NCI-H187 treated with DMSO at 0.1 percent for 48 hours (cell line): ENCODE data around the gene KIAA0040.

Source experiments
- DNase-seq: peaks from one replicate; lab custom pipeline; 2025; lab: John Stamatoyannopoulos, UW

KIAA0040 gene

GRCh38 chr1:175171036-175171913, 21.3 kb downstream of the KIAA0040 start:
- no peak for DNase-seq

GRCh38 chr1:175169286-175170018, 23.1 kb downstream of the KIAA0040 start:
- no peak for DNase-seq

DNA sequence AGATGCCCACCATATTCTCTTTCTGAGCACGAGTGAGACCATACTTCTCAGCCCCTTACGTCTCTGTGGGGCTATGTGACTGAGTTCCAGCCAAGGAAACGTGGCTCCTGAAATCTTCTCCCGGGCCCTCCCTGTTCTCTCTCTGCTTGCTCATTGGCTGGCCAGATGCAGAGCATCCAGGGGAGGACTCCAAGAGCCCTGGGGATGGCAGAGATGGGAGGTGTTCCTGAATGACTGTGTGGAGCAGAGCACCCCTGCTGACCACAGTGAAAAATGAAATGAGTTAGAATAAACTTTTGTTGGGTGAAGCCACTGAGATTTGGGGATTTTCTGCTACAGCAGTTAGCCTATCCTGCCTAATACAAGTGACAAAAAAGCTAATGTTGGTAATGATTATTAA, 23.8 kb downstream of the KIAA0040 start:
- no peak for DNase-seq

GRCh38 chr1:175167861-175168260, 24.7 kb downstream of the KIAA0040 start:
- no peak for DNase-seq

DNA sequence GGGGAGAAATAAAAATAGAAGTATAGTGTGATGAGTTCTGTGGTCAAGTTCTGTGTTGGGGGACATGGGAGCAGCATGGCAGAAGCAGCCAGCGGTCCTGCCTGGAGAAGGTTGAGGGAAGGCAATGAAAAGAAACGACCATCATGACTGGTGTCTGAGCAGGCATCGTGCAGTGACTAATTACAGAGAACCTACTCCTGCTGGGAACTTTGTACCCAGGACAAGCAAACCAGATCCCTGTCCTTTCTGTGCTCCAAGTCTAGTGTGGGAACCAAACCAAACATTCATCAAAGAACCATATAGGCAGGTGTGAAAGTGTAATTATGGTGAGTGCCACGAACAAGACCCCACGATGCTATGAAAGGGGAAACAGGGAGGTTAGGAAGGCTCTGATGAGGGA, 25.8 kb downstream of the KIAA0040 start:
- DNase-seq: no peak

- DNase-seq: no peak
Measured at GRCh38 chr1:175164751-175165150, 27.8 kb downstream of the KIAA0040 start.

- DNase-seq: no peak
Measured at GRCh38 chr1:175163702-175164101, 28.9 kb downstream of the KIAA0040 start.

DNA sequence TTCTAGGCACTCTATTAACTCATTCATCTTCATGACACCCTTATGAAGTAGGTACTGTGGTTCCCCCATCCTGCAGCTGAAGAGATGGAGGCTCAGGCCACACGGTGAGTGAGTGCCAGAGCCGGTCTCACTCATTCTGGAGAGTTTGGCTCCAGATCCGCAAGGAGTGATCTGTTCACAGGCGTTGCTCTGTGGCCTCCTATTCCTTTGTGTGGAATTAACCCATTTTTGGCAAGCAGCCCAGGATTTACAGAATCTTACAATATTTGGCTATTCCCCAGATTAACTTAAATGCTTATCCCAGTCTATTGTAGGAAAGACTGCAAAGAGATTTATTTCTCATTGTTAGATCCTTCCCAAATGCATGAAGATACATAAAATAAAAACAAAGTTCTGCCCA, 29.6 kb downstream of the KIAA0040 start:
- no peak for DNase-seq

DNA sequence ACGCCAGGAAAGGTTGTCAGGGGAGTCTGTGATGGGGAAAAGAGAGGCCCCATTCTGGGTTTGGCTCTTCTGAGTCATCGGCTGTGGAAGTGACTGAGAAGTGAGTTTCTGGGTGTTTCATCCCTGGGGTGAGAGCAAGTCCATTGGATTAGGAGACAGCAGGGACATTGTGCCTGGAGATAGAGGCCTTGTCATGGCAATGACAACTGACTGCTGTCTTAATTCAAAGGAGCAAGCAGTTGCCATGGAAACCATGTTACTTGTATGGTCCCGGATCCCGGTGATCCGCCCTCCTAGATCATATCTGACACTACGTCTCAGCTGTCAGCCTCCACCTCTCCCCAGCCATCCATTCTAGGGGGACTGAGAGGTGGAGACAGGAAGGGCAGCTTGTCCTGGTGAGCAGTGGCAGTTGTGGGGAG, 34.4 kb downstream of the KIAA0040 start:
- DNase-seq: no peak

DNA sequence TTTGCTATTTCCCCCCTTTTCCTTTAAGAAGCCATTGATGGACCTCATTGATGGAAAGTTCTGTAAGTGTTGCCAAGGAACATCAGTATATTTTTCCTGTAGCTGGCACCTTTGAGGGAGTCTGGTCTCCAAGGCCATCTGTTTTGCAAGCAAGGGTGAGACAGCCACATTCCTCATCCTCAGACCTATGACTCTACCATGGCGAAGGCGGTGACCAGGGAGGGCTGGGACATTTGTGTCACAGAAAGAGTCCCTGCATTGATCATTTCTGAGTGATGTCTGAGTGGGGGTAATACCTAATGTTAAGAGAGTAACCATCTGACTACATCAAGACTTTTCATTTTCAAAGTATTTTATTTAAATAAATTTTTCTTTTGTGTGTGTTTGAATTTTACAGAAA, 35.4 kb downstream of the KIAA0040 start:
- no peak for DNase-seq

DNA sequence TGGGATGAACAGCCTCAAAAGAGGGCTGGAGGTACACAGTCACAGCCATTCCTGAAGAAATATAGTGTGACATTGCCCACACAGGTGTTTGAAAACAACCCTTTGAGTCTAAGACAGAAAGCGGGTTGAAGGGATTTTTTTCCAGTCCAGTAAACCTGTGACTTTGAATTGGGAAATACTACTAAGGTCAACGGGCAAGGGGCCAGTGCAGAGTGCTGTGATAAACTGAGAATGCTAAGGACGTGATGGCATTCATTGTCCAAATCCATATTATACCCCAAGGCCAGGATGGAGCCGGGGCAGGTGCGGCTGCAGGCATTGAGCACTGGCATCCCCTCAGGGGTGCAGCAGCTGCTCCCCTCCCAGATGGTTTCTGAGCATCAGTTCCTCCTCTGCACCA, 36.6 kb downstream of the KIAA0040 start:
- DNase-seq: no peak

GRCh38 chr1:175155473-175155856, 37.1 kb downstream of the KIAA0040 start:
- DNase-seq: no peak

DNA sequence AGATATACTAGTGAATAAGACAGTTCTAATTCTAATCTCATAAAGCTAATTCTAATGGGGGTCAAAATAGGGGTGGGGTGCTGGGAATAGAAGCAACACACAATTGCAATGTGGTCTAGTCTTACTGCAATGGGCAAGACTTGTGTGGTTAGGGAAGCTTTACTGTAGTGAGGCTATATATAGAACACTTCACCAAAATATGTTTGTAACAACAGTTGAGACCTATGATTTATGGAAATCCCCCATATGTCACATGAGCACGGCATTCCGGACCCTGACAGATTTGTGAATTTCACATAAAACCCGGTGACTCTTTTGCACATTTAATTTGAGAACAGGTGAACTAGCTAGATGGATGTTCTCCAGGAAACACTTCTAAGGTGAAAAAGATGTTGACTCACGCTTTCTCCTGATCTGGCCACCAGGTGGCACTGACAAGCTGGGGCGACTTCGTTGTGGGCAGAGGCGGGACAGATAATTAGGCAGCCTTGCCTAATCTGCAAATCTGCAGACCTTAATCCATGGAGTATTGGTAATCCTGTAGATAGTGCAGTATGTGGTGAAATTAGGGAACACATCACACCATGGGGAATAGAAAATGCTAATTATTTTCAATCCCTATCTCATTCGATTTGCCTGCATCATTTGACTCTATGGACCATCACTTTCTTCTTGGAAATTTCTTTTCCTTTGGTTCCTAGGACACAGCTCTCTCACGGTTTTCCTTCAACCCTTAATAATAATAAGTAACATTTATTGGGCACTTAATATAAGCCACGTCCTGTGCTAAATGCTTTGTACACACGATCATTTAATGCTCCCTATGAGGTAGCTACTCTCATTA, 37.7 kb downstream of the KIAA0040 start:
- DNase-seq: no peak

GRCh38 chr1:175152006-175152652, 40.4 kb downstream of the KIAA0040 start:
- no peak for DNase-seq

GRCh38 chr1:175150596-175151319, 41.8 kb downstream of the KIAA0040 start:
- DNase-seq: no peak

DNA sequence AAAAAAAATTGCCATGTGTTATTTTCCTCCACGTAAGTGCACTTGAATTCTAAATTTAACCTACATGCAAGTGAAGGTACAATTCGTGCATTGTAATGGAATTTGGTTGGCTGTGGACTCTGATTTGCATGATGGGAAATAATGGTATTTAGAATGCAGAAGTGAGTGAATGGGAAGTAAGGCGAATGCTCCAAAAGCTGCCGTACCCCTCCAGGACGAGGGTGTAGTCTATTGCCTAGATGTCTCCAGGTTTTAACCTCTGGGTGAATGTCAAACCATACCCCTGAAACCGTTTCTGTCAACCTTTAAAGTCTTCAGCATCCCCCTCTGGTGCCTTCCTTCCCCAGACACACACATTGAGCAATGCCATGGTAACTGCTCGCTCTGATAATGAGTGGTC, 44.5 kb downstream of the KIAA0040 start:
- DNase-seq: no peak

- no peak for DNase-seq
Measured at GRCh38 chr1:175147569-175147968, 45.0 kb downstream of the KIAA0040 start.

DNA sequence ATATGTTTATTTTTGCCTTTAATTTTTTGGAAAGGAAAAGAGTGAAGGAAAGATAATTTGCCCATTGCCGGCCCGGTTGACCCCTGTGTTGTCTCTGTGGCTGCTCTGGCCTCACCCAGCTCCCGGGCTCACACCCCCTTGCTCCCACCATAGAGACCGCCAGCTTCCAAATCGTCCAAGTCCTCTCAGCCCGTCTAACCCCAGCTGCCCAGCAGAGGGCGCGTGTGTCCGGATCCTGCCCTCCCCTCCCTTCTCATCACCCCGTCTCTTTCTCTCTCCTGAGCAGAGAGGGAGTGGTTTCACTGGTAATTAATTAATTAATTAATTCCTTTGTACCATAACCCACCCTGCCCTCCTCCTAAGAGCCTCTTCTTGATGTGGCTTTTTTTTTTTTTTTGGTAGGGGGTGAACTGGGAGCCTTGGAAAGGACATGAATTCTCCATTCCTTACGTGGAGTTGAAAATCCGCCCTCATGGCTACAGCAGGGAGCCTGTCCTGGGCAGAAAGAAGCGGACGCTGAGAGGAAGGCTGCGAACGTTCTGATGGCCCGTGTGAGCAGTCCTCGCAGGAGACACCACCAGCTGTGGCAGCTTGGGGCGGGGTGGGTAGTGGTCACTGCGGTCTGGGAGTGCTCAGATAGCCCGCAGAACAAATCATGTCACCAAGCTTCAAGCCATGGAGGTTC, 45.9 kb downstream of the KIAA0040 start:
- DNase-seq: no peak

GRCh38 chr1:175145899-175146528, 46.6 kb downstream of the KIAA0040 start:
- DNase-seq: no peak

GRCh38 chr1:175138579-175138978, 54.0 kb downstream of the KIAA0040 start:
- DNase-seq: no peak
